ENCODE results near the gene TFF3.

DNA sequence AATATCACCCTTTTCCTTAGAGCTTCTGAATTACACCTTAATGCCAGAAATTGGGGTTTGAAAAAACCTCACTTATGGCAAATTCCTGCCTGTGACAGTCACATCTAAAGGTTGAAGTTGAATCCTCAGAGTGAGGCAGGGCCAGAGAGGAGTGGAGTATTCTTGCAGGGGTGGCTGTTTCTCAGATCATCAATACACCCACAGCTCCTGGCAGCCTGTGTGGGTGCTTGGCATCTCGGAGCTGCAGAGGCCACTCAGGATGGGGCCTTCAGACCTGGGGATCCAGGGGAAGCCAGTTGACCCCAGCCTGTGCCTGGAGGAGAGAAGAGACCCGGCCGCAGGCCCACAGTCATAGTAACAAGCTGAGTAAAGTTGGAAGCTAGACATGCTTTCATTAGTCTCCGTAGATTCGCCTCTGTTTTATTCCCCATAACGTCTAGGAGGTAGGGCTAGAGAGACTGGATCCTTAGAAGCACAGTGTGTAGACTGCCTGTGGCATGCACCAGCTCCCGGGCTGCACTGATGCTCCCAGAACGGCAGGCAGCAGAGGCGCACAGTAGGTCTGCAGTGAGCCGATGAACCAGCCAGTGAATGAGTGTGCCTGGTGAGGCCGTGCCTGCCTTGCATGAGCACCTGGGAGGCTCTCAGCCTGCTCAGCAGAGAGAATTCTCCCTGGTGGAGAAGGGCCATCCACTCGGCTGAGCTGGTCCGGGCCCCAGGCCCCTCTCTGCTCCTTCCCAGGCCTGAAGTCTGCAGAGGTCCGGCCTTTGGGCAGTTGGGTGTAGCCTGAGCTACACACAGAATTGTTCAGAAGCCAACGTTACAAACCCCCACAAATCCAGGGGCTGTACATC, 42.9 kb downstream of the TFF3 start:
- TF ChIP-seq, protein P1, sequence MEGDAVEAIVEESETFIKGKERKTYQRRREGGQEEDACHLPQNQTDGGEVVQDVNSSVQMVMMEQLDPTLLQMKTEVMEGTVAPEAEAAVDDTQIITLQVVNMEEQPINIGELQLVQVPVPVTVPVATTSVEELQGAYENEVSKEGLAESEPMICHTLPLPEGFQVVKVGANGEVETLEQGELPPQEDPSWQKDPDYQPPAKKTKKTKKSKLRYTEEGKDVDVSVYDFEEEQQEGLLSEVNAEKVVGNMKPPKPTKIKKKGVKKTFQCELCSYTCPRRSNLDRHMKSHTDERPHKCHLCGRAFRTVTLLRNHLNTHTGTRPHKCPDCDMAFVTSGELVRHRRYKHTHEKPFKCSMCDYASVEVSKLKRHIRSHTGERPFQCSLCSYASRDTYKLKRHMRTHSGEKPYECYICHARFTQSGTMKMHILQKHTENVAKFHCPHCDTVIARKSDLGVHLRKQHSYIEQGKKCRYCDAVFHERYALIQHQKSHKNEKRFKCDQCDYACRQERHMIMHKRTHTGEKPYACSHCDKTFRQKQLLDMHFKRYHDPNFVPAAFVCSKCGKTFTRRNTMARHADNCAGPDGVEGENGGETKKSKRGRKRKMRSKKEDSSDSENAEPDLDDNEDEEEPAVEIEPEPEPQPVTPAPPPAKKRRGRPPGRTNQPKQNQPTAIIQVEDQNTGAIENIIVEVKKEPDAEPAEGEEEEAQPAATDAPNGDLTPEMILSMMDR (IDR thresholded peaks at IDR 0.05), result no peak
- no peak for TF ChIP-seq POLR2A (IDR thresholded peaks at IDR 0.05)
